K562 (cell line): ENCODE results near the gene SFMBT2. TPM values are rescaled to one million over a fixed set of nuclear protein-coding genes. Genes with fewer than 3 reads are reported as not detected.
"Not testable (repeated sequence)": the region's sequence is repeated elsewhere in the genome, so short reads cannot be mapped to it uniquely, and the experiment has no call there.

ENCODE experiments used
- ATAC-seq: fragments of 200-7000 bp; cut with Tn5 transposase; 3 replicates; pipeline ENCODE4 v1.9.1; 2020; ENCODE audit warnings: moderate library complexity
- BruUV-seq: library from RNA; stranded (reverse); fragments of 400-500 nt; replicated peaks from 2 replicates; lab custom pipeline; 2021; lab: Mats Ljungman, UMichigan
- CTCF ChIA-PET: fragments of 300-600 bp; formaldehyde crosslinking; extraction: SDS; loops from one replicate; lab custom pipeline; 2021; ENCODE audit warnings: low intra/inter-chr PET ratio; lab: Yijun Ruan, JAX
- POLR2A ChIA-PET: fragments of 300-600, 350-650 bp; sonication (Branson Sonifier 250); formaldehyde crosslinking; extraction: SDS; loops from one replicate; lab custom pipeline; 2021; ENCODE audit warnings: antibody characterized with exemption, inconsistent platforms; lab: Yijun Ruan, JAX
- DNase-seq, 4 experiments: peaks; one replicate each; pipeline versions ENCODE4 v3.0.0 to v3.0.0-alpha.2; 2011 to 2018; ENCODE audit warnings: low spot score in 3 of 4, mixed read lengths in 3 of 4; ENCODE audit errors: extremely low read depth in 1 of 4
- FAIRE-seq: peaks from 2 replicates; lab custom pipeline; 2011; peaks lifted over from hg19 to GRCh38; lab: Jason Lieb, UNC
- H2AFZ ChIP-seq: 2 replicates; pipeline ENCODE4 v1.6.0; 2011; ENCODE audit warnings: low read depth, low read length, control low read depth, inconsistent platforms
- H3K27ac ChIP-seq: fragments of 200-600 bp; 3 replicates; pipeline ENCODE4 v1.8.0; 2011; ENCODE audit warnings: low read depth, mild to moderate bottlenecking, control low read depth, inconsistent platforms, low read length, moderate library complexity, mixed read lengths; ENCODE audit errors: extremely low read depth
- H3K27me3 ChIP-seq, 2 experiments: fragments of 300-600 bp in 1 of 2; 2 replicates in 1 of 2; 3 replicates in 1 of 2; pipeline versions ENCODE4 v1.6.0 to v1.8.0; 2011; ENCODE audit warnings: inconsistent platforms in 2 of 2, low read length in 2 of 2, mild to moderate bottlenecking in 1 of 2, mixed read lengths in 1 of 2, moderate library complexity in 1 of 2; ENCODE audit not compliant: control insufficient read depth in 2 of 2, insufficient read depth in 2 of 2
- H3K36me3 ChIP-seq: fragments of 300-600 bp; 3 replicates; pipeline ENCODE4 v1.8.0; 2011; ENCODE audit warnings: mild to moderate bottlenecking, low read length, inconsistent platforms; ENCODE audit not compliant: control insufficient read depth, insufficient read depth
- H3K4me1 ChIP-seq, 2 experiments: fragments of 200-600 bp in 1 of 2; replicated peaks in 1 of 2; 2 replicates in 1 of 2; 3 replicates in 1 of 2; pipeline versions ENCODE4 v1.5.1 to v1.8.0; 2011; ENCODE audit warnings: inconsistent platforms in 2 of 2, low read length in 2 of 2, mild to moderate bottlenecking in 1 of 2, mixed read lengths in 1 of 2, moderate library complexity in 1 of 2; ENCODE audit not compliant: control insufficient read depth in 2 of 2, insufficient read depth in 2 of 2
- H3K4me2 ChIP-seq: 2 replicates; pipeline ENCODE4 v1.6.1; 2011; ENCODE audit warnings: low read length, control low read depth, inconsistent platforms, mixed read lengths; ENCODE audit not compliant: insufficient read depth
- H3K4me3 ChIP-seq: fragments of 200-600 bp; sonication (generic), shearing (Covaris generic); 2 replicates; pipeline ENCODE4 v1.5.1; 2016; ENCODE audit warnings: control low read depth, inconsistent platforms
- H3K79me2 ChIP-seq: fragments of 200-600 bp; 3 replicates; pipeline ENCODE4 v1.8.0; 2011; ENCODE audit warnings: low read length, inconsistent platforms; ENCODE audit not compliant: control insufficient read depth, insufficient read depth
- H3K9ac ChIP-seq, 2 experiments: 2 replicates each; pipeline versions ENCODE4 v1.6.0 to v1.6.1; 2011; ENCODE audit warnings: low read depth in 2 of 2, low read length in 2 of 2, control low read depth in 1 of 2, inconsistent platforms in 1 of 2, mild to moderate bottlenecking in 1 of 2, mixed read lengths in 1 of 2; ENCODE audit not compliant: insufficient read depth in 1 of 2
- H3K9me1 ChIP-seq: one replicate; pipeline ENCODE4 v1.6.0; 2011; ENCODE audit warnings: inconsistent platforms, mild to moderate bottlenecking, low read length, moderate library complexity; ENCODE audit not compliant: control insufficient read depth, insufficient read depth
- H3K9me3 ChIP-seq: replicated peaks from 2 replicates; pipeline ENCODE4 v1.5.1; 2011; ENCODE audit warnings: low read depth, low read length, inconsistent platforms; ENCODE audit not compliant: control insufficient read depth, insufficient read depth
- H4K20me1 ChIP-seq: replicated peaks from 2 replicates; pipeline ENCODE4 v1.6.1; 2011; ENCODE audit warnings: low read length, inconsistent platforms, mixed read lengths; ENCODE audit not compliant: control insufficient read depth, insufficient read depth
- KDM1A ChIP-seq, 2 experiments: fragments of 450-650 bp; IDR thresholded peaks; 2 replicates each; pipeline ENCODE4 v1.6.1; 2016; ENCODE audit warnings: mild to moderate bottlenecking in 2 of 2
- KDM2B ChIP-seq: fragments of 250-450 bp; sonication (Bioruptor Pico); IDR thresholded peaks from 2 replicates; pipeline ENCODE4 v1.8.0; 2021; ENCODE audit warnings: mild to moderate bottlenecking, moderate library complexity
- KHSRP ChIP-seq: fragments of 450-650 bp; IDR thresholded peaks from 2 replicates; pipeline ENCODE4 v1.6.1; 2017
- RB1 ChIP-seq: fragments of 450-650 bp; IDR thresholded peaks from 2 replicates; pipeline ENCODE4 v1.6.1; 2017; ENCODE audit warnings: low read depth, mild to moderate bottlenecking
- WGBS: fragments of 100-300 bp; shearing (Covaris generic); methylation state at CpG from one replicate; pipeline ENCODE4 v1.1.6; 2016; ENCODE audit warnings: low coverage, mixed read lengths; ENCODE audit not compliant: insufficient coverage; ENCODE audit errors: missing lambda C conversion rate; 5-methylcytosine and 5-hydroxymethylcytosine counted together
- in situ Hi-C: fragments of 300-500 bp; cut with MboI; formaldehyde crosslinking; loops from 4 replicates; pipeline ENCODE4 v1.15.0; 2018; ENCODE audit warnings: inconsistent platforms, mixed read lengths
- intact Hi-C: fragments of 100-400 bp; cut with micrococcal nuclease; formaldehyde crosslinking; loops from 2 replicates; pipeline ENCODE4 v1.14.2; 2022
- polyA plus RNA-seq, 8 experiments: library from polyadenylated mRNA; depleted of rRNA in 4 of 8; stranded (reverse) in 5 of 8; unstranded in 3 of 8; fragments of >200 nt; fragmentation: Nextera tagmentation in 2 of 8; fragmentation: Illumina TruSeq in 1 of 8; extraction: Ambion mirVana in 2 of 8; extraction: Trizol in 1 of 8; gene quantifications; 2 replicates each; pipeline versions ENCODE4 v1.2.1 to v1.2.3, GENCODE V29; 2011 to 2014; ENCODE audit warnings: inconsistent platforms in 1 of 8, missing spikeins in 1 of 8
- total RNA-seq, 7 experiments: library from RNA; depleted of rRNA in 6 of 7; stranded (reverse); fragments of >200 nt in 6 of 7; fragmentation: Illumina TruSeq in 2 of 7; extraction: Trizol in 2 of 7; gene quantifications; 2 replicates each; pipeline versions ENCODE4 v1.2.1 to v1.2.3, GENCODE V29; 2011 to 2021; ENCODE audit warnings: low replicate concordance in 1 of 7
- TF ChIP-seq, protein P1 (sequence below): fragments of 250-450 bp; sonication (Bioruptor Pico); IDR thresholded peaks from 2 replicates; pipeline ENCODE4 v1.4.0; 2020; ENCODE audit warnings: mild to moderate bottlenecking, moderate library complexity, borderline replicate concordance
- TF ChIP-seq, protein P2 (sequence below): fragments of 250-450 bp; sonication (Bioruptor Pico); IDR thresholded peaks from 2 replicates; pipeline ENCODE4 v1.5.0; 2022; ENCODE audit warnings: mild to moderate bottlenecking

The SFMBT2 gene
- total and polyA plus RNA-seq, 9 of the 15 experiments (the other 6 are each of a cell fraction or from before 2014, with no cell fraction given) = 1.2 to 13.6 (median 7.6) TPM

DNA sequence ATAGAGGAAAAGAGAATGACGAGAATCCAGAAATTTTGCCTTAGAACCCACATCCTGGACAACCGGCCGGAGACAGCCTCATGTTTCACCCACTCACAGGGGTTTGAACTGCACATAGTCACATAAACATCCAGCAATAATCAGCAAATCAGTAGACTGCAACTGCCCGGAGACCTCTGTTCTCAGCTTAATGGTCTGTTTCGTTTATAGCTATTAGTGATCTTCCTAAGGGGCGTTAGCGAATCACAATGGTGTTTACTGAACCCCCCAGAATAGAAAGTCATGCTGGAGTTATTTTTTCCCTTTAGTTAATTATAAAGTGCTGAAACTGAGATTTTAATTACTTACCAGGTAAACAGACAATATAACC, 98.4 kb downstream of the SFMBT2 start (continued):
- TF ChIP-seq KHSRP (no peak), RB1 (no peak), KDM1A (IDR thresholded peaks at IDR 0.05) (no peak), KDM2B (no peak)
- TF ChIP-seq, protein P1, sequence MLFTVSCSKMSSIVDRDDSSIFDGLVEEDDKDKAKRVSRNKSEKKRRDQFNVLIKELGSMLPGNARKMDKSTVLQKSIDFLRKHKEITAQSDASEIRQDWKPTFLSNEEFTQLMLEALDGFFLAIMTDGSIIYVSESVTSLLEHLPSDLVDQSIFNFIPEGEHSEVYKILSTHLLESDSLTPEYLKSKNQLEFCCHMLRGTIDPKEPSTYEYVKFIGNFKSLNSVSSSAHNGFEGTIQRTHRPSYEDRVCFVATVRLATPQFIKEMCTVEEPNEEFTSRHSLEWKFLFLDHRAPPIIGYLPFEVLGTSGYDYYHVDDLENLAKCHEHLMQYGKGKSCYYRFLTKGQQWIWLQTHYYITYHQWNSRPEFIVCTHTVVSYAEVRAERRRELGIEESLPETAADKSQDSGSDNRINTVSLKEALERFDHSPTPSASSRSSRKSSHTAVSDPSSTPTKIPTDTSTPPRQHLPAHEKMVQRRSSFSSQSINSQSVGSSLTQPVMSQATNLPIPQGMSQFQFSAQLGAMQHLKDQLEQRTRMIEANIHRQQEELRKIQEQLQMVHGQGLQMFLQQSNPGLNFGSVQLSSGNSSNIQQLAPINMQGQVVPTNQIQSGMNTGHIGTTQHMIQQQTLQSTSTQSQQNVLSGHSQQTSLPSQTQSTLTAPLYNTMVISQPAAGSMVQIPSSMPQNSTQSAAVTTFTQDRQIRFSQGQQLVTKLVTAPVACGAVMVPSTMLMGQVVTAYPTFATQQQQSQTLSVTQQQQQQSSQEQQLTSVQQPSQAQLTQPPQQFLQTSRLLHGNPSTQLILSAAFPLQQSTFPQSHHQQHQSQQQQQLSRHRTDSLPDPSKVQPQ (CRISPR knock-in tag) = no peak
- TF ChIP-seq, protein P2, sequence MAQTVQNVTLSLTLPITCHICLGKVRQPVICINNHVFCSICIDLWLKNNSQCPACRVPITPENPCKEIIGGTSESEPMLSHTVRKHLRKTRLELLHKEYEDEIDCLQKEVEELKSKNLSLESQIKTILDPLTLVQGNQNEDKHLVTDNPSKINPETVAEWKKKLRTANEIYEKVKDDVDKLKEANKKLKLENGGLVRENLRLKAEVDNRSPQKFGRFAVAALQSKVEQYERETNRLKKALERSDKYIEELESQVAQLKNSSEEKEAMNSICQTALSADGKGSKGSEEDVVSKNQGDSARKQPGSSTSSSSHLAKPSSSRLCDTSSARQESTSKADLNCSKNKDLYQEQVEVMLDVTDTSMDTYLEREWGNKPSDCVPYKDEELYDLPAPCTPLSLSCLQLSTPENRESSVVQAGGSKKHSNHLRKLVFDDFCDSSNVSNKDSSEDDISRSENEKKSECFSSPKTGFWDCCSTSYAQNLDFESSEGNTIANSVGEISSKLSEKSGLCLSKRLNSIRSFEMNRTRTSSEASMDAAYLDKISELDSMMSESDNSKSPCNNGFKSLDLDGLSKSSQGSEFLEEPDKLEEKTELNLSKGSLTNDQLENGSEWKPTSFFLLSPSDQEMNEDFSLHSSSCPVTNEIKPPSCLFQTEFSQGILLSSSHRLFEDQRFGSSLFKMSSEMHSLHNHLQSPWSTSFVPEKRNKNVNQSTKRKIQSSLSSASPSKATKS = no peak

DNA sequence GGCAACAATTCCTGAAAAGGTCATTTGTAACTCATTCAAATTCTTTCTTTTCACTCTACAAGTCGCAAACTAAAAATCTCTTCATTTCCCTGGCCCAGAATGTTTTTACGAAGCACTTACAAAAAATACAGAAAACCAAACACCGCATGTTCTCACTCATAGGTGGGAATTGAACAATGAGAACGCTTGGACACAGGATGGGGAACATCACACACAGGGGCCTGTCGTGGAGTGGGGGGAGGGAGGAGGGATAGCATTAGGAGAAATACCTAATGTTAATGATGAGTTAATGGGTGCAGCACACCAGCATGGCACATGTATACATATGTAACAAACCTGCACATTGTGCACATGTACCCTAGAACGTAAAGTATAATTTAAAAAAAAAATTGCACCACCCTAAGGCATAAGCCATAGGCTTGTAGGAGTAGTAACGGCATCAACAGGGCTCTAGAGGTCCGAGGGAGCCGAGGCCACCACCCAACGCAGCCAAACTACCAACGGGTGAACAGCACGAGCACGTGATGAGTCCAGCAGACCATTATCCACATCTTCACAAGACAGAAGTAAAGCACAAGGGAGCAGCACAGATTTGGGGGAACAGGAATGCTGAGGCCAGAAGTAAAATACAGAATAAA, 98.9 kb downstream of the SFMBT2 start:
- DNase-seq, H3K9me1 ChIP-seq, H4K20me1 ChIP-seq, H3K9me3 ChIP-seq, H3K27ac ChIP-seq, H3K4me1 ChIP-seq, ATAC-seq, H2AFZ ChIP-seq, POLR2A ChIA-PET, H3K4me2 ChIP-seq, BruUV-seq, in situ Hi-C loops, H3K4me3 ChIP-seq, H3K36me3 ChIP-seq, H3K27me3 ChIP-seq, FAIRE-seq, H3K9ac ChIP-seq, CTCF ChIA-PET: not testable (repeated sequence)
- WGBS = 74% methylated on average over 9 of the region's 13 CpGs
- peaks cover 79% of the 10 kb centered on the region for H3K79me2 ChIP-seq
- intact Hi-C loops = loop anchor here (10.0 kb wide), 1 partner anchor 93 kb away; no protein-coding TSS in a partner anchor
